ENCODE data around the gene ZNF432.
"Not testable (repeated sequence)": the region's sequence is repeated elsewhere in the genome, so short reads cannot be mapped to it uniquely, and the experiment has no call there.

ZNF432 gene

DNA sequence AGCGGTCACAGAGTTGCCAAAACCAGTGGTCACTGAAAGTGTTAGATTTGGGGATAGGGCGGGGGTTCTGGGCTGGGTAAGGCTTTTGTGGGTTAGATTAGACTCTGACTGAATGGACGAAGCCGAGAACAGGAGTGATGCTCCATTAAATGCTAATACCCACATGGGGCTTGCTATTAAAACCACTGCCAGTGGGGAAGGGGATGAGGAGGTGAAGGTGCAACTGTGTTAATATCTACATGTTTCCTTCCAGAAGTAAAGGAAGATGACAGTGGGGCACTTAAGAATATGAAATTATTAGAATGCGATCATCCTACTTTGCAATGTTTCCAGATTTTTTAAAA is 19.9 kb downstream of the ZNF432 start:
- TF ChIP-seq, protein P1, sequence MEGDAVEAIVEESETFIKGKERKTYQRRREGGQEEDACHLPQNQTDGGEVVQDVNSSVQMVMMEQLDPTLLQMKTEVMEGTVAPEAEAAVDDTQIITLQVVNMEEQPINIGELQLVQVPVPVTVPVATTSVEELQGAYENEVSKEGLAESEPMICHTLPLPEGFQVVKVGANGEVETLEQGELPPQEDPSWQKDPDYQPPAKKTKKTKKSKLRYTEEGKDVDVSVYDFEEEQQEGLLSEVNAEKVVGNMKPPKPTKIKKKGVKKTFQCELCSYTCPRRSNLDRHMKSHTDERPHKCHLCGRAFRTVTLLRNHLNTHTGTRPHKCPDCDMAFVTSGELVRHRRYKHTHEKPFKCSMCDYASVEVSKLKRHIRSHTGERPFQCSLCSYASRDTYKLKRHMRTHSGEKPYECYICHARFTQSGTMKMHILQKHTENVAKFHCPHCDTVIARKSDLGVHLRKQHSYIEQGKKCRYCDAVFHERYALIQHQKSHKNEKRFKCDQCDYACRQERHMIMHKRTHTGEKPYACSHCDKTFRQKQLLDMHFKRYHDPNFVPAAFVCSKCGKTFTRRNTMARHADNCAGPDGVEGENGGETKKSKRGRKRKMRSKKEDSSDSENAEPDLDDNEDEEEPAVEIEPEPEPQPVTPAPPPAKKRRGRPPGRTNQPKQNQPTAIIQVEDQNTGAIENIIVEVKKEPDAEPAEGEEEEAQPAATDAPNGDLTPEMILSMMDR (IDR thresholded peaks at IDR 0.05; ENCODE audit: low read depth, low read length), result no peak
- peak overlapping the region; percentile 90 for H3K4me3 ChIP-seq (ENCODE audit: low read depth, low read length)
- in situ Hi-C loops (cut with HindIII; ENCODE audit: low sequenced_read_pairs), result no loop called here
- no peak for DNase-seq (ENCODE audit: low read depth, low spot score)

DNA sequence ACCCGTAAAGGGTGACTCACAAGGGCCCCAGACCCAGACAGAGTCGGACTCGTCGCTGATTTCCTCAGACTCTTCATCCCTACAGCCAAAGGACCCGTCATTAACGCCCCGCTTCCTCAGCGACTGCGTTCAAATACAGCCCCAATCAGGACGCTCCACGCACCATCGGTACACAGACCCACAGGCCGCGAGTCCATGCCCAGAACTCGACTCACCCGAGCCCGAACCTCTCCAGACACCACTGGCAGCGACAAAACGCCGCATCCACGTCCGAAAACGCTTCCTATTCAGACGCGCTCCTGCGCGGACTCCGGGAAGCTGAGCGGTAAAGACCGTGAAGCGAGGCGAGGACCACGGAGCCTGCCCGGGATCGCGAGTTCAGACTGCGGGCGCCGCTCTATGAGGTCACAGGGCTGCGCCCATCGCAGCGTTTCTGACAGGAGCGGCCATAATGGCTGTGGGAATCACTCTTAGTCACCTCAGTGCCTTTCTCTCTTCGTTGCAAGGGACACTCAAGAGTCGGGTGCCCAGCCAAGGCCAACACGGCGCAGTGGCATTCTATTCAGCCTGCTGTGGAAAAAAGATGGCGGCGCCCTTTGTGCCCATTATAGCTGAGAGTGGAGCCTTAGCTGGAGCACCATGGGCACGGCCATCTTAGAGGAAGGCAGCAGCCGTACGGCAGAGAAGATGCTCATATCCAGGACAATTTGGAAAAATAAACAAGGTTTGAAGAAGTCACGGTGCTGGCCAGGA is 20.4 kb downstream of the ZNF432 start, which contains the start of gene ZNF614:
ZNF614 (minus strand) TSS at position 353 of the 753 bp plus-strand sequence. CDS start 2,634 bp downstream, outside the sequence.
- in situ Hi-C loops (cut with HindIII; ENCODE audit: low sequenced_read_pairs), result no loop called here
- peak within 1 kb of the TSS; percentile 90 for H3K4me3 ChIP-seq (ENCODE audit: low read depth, low read length)
- DNase-seq (ENCODE audit: low read depth, low spot score), result peak; percentile 91
- TF ChIP-seq, protein P1 (IDR thresholded peaks at IDR 0.05; ENCODE audit: low read depth, low read length), result no peak

DNA sequence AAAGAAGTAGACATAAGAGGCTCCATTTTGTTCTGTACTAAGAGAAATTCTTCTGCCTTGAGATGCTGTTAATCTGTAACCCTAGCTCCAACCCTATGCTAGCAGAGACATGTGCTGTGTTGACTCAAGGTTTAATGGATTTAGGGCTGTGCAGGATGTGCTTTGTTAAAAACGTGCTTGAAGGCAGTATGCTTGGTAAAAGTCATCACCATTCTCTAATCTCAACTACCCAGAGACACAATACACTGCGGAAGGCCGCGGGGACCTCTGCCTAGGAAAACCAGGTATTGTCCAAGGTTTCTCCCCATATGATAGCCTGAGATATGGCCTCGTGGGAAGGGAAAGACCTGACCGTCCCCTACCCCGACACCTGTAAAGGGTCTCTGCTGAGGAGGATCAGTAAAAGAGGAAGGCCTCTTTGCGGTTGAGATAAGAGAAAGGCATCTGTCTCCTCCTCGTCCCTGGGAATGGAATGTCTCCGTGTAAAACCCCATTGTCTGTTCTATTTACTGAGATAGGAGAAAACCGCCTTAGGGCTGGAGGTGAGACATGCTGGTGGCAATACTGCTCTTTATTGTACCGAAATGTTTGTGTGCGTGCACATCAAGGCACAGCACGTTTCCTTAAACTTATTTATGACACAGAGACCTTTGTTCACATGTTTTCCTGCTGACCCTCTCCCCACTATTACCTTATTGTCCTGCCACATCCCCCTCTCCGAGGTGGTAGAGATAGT is 22.2 kb downstream of the ZNF432 start:
- in situ Hi-C loops (cut with HindIII; ENCODE audit: low sequenced_read_pairs); H3K4me3 ChIP-seq (ENCODE audit: low read depth, low read length); DNase-seq (ENCODE audit: low read depth, low spot score): not testable (repeated sequence)

DNA sequence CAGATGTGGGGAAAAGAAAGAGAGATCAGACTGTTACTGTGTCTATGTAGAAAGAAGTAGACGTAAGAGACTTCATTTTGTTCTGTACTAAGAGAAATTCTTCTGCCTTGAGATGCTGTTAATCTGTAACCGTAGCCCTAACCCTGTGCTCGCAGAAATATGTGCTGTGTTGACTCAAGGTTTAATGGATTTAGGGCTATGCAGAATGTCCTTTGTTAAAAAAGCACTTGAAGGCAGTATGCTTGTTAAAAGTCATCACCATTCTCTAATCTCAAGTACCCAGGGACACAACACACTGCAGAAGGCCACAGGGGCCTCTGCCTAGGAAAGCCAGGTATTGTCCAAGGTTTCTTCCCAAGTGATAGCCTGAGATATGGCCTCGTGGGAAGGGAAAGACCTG is 24.2 kb downstream of the ZNF432 start:
- in situ Hi-C loops (cut with HindIII; ENCODE audit: low sequenced_read_pairs); H3K4me3 ChIP-seq (ENCODE audit: low read depth, low read length); DNase-seq (ENCODE audit: low read depth, low spot score): not testable (repeated sequence)

DNA sequence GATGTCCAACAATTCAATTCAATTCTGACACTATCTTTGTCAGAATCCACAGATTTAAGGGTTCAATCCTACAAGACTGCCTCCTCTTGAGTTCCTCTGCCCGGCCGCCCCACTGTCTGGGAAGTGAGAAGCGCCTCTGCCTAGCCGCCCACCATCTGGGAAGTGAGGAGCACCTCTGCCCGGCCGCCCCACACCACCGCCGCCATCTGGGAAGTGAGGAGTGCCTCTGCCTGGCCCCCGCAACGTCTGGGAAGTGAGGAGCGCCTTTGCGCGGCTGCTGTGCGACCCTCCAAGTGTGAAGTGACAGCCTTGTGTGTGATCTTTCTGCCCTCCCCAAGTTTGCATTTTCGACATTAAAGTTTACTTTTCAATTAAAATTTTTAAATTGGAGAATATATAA is 26.4 kb downstream of the ZNF432 start:
- TF ChIP-seq, protein P1 (IDR thresholded peaks at IDR 0.05; ENCODE audit: low read depth, low read length), result no peak
- DNase-seq (ENCODE audit: low read depth, low spot score), result no peak
- in situ Hi-C loops (cut with HindIII; ENCODE audit: low sequenced_read_pairs), result no loop called here
- no peak overlapping the region for H3K4me3 ChIP-seq (ENCODE audit: low read depth, low read length)

DNA sequence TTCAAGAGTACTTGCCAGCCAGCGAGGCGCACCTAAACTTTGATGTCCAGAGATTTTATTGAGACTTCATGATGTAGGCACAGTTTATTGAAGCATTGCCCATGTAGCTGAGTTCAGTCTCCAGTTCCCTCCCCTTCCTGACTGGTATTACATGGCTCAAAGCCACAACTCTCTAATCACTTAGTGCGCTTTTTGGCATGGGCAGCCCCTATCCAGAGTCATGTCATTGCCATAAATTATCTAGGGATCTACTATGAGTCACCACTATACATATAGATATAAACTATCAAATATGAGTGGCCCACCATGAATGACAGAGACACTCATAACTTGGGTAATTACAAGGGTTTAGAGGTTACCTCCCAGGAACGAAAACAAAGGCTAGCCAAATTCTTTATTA is 28.1 kb downstream of the ZNF432 start:
- H3K4me3 ChIP-seq (ENCODE audit: low read depth, low read length), result no peak overlapping the region
- no peak for DNase-seq (ENCODE audit: low read depth, low spot score)
- TF ChIP-seq, protein P1 (IDR thresholded peaks at IDR 0.05; ENCODE audit: low read depth, low read length), result no peak
- in situ Hi-C loops (cut with HindIII; ENCODE audit: low sequenced_read_pairs), result no loop called here

DNA sequence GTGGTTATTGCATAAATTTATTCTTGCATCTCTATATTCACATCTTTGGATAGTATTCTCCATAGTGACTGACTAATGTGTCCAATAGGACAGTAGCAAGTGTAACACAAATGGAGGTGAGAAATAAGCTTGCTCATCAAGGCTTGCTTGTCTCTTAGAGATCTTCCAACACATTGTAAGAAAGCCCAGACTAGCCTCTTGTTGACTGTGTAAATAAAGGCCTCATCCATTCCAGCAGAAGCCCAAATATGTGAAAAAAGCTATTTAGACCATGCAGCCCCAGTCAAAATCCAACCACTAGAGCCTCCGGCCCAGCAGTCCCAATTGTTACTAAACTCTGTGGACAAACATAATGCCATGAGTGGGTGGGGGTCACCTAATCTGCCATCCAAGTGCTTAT is 38.0 kb downstream of the ZNF432 start:
- in situ Hi-C loops (cut with HindIII; ENCODE audit: low sequenced_read_pairs), result no loop called here
- TF ChIP-seq, protein P1 (IDR thresholded peaks at IDR 0.05; ENCODE audit: low read depth, low read length), result no peak
- DNase-seq (ENCODE audit: low read depth, low spot score), result no peak
- H3K4me3 ChIP-seq (ENCODE audit: low read depth, low read length), result no peak overlapping the region

Data from astrocyte of the spinal cord (primary cell).